ENCODE measurements around the gene CDC34.

DNA sequence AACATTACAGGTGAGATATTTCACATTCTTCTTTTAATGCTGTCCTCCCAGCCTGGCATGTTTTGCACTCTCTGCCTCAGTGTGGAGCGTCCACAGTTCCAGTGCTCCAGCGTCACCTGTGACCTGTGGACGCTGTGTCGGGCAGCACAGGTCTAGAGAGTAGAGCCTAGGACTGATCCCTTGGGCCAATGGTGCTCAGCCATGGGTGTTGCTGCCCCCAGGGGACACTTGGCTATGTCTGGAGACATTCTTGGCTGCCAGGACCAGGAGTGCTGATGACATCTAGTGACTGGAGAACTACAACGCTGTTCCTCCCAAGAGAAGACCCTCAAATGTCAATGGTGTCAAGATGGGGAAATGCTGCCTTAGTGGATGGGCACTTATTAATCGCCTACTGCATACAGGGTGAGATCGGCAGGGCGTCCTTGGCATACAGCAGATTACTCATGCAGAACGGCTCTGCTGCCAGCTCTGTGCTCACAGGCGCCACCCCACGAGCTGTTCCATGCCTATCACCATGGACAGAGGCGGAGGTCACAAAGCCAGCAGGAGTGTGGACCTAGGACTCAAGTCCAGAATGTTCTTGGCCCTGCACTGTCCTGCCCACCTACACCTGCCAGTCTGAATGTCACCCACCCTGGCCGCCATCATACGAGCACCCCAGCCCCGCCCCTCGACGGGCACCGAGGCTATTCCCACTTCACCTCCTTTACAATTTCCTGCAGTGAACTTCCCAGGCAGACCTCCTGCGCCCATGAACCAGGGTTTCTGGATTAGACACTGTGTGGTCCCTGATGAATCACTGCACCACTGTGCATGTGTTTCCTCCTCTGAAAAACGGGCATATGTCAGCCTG is 49.1 kb upstream of the CDC34 start:
- TF ChIP-seq, protein P1, sequence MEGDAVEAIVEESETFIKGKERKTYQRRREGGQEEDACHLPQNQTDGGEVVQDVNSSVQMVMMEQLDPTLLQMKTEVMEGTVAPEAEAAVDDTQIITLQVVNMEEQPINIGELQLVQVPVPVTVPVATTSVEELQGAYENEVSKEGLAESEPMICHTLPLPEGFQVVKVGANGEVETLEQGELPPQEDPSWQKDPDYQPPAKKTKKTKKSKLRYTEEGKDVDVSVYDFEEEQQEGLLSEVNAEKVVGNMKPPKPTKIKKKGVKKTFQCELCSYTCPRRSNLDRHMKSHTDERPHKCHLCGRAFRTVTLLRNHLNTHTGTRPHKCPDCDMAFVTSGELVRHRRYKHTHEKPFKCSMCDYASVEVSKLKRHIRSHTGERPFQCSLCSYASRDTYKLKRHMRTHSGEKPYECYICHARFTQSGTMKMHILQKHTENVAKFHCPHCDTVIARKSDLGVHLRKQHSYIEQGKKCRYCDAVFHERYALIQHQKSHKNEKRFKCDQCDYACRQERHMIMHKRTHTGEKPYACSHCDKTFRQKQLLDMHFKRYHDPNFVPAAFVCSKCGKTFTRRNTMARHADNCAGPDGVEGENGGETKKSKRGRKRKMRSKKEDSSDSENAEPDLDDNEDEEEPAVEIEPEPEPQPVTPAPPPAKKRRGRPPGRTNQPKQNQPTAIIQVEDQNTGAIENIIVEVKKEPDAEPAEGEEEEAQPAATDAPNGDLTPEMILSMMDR (IDR thresholded peaks at IDR 0.05; ENCODE audit: low read depth, low read length, poor library complexity, severe bottlenecking): no peak
- TF ChIP-seq EZH2phosphoT487 (IDR thresholded peaks at IDR 0.05; ENCODE audit: borderline replicate concordance, low read length): no peak
